GM18520 (cell line): ENCODE results near the gene C1GALT1.
A peak's percentile ranks its signal among the peaks of the same experiment; 100 is the strongest.
"Not testable (repeated sequence)": the region's sequence is repeated elsewhere in the genome, so short reads cannot be mapped to it uniquely, and the experiment has no call there.

Experiments used
- ATAC-seq: cut with Tn5 transposase; IDR thresholded peaks from one replicate; pipeline ENCODE4 v1.9.1; 2021; ENCODE audit not compliant: unreplicated experiment

Gene C1GALT1

DNA sequence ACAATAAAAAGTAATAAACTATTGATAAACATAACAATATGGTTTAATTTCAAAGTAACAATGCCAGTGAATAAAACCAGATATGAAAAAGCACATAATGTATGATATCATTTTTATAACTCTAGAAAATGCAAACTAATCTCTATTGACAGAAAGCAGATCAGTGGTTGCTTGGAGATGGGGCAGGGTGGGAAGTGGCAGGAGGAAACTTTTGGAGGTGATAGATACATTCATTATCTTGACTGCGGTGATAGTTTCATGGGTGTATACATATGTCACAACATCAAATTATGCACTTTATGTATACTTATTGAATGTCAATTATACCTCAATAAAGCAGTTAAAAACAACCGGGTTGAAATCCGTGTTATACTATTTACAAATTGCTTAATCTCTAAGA lies 16.0 kb upstream of the C1GALT1 start:
- ATAC-seq = no peak

DNA sequence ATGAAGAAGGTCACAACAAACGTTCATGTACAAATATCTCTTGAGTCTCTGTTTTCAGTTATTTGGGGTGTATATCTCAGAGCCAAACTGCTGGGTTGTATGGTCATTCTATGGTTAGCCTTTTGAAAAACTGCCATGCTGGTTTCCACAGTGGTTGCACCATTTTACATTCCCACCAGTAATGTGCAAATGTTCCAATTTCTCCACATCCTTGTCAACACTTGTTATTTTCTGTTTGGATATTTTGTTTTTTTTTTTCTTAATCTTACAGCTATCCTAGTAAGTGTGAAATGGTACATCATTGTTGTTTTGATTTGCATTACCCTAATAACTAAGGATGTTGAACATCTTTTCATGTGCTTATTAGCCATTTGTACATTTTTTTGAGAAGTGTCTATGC lies 13.0 kb upstream of the C1GALT1 start:
- no peak for ATAC-seq

DNA sequence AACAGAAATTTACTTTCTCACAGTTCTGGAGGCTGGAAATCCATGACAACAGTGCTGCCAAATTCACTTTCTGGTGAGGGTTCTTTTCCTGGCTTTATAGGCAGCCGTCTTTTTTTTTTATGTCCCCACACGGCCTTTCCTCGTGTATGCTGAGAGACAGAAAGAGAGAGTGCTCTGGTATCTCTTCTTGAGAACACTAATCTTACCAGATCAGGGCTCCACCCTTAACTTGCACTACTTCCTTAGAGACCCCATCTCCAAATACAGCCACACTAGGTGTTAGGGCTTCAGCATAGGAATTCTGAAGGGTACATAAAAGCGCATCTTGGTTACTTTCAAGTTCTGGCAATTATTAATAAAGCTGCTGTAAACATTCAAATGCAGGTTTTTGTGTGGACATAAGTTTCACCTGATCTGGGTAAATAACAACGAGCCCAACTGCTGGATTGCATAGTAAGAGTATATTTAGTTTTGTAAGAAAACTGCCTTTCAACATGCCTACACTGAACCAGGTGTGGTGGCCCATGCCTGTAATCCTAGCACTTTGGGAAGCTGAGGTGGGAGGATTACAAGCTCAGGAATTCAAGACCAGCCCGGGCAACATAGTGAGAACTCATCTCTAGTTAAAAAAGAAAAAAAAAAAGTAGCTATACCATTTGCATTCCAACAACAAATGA lies 8.2 kb upstream of the C1GALT1 start:
- no peak for ATAC-seq

DNA sequence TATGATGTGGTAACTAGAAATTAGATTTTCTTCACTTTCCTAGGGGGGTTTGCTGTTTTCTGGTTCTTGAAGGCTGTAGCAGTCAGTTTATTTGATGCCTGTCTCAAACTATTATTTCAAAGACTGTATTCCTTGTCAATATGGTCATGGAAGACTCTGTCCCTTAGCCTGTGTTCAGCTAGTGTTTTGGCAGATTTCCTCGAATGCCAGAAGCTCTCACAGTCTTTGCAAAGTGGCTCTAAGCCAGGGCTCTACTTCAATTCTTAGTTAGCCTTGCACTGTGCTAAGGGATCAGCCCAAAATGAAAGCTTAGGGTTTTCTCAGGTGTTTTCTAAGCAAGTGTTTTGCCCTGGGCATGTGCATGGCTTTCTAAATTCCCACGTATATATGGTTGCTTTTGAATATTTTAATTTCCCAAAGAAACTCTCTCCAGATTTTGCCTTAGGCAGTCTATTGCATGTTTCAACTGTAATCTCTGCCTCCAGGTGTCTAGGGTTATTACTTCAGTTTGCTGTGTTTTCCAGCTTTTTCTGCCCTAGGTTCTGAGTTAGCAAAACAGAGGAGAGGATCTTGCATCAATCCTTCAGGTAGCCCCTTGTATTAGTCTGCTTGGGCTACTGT lies 7.2 kb upstream of the C1GALT1 start:
- no peak for ATAC-seq

DNA sequence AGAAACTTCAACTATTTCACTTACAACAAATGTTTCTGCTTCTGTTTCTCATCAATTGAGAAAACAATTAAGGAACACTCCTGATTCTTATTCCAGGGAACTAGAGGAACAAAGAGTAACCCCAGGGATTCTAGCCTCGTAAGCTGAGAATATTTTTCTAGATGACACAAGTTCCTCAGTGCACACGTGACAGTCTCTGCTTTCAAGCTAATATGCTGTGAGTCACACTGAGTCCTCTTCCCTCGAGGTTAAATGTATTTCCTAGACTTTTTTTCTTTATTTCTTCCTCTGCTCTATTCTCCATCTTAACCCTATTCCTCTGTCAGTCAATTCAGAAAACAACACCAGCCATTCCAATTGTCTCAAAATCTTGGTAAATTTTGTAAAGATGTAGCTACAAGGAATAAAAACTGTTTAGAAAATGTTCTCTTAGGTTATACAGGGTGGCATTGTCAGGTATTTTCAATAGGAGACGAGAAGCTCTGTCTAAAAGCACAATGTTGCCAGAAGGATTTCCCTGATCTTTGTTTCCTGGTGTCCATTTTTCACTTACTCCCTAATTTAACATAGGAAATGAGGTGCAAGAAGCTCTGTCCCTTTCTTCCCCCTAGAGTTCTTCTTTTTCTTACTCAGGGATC lies 5.8 kb upstream of the C1GALT1 start:
- ATAC-seq = no peak

DNA sequence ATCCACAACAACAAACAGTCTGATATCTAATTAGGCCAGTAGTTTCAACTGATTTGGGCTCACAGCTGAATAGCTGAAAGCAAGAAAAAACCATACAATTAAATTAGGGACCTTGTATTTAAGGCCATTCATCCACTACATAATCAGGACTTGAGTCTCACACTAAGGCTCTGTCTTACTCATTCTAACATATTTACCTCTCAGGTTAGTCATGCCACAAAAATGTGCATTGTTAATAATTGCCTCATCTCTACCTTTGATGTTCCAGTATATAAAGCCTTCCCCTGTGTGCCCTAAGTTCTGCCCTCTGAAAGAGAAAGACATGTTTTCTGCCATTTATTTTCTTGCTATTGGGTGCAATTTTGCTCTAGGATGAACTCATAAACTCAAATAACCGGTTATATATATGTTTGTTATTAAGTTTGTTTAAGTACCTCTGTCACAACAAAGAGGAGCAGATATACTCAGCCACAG lies 5.3 kb upstream of the C1GALT1 start:
- no peak for ATAC-seq

DNA sequence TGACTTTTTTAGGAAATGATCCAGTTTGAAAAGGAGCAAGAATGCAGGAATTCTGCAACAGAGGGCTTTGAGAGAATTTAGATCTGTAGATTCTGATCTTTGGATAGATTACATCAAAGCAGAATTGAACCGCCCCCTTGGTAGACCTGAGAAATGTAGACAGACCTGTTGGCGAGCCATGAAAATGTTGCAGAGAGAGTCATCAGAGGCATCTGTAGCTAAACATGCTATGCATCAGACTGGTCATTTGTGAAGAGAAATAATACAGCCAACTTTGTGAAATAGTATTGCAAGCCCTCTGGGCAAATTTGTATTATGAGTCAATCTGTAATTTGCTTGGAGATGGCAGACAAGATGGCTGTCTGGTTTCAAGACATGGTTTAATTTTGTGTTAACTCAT lies 4.3 kb upstream of the C1GALT1 start:
- no peak for ATAC-seq

DNA sequence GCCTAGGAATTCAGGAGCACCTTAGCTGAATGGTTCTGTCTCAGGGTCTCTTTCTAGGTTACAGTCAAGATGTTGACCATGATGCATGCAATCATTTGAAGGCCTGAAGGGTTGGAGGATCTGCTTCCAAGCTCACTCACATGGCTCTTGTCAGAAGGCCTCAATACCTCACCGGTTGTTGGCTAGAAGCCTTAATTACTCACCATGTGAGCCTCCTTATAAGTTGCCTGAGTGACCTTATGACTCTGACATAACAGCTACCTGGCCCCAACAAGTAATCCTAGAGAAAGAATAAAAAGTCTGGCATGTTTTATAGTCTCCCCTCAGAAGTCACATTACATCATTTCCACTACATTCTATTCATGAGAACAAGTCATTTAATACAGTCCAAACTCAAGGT lies 3.4 kb upstream of the C1GALT1 start:
- ATAC-seq = no peak

DNA sequence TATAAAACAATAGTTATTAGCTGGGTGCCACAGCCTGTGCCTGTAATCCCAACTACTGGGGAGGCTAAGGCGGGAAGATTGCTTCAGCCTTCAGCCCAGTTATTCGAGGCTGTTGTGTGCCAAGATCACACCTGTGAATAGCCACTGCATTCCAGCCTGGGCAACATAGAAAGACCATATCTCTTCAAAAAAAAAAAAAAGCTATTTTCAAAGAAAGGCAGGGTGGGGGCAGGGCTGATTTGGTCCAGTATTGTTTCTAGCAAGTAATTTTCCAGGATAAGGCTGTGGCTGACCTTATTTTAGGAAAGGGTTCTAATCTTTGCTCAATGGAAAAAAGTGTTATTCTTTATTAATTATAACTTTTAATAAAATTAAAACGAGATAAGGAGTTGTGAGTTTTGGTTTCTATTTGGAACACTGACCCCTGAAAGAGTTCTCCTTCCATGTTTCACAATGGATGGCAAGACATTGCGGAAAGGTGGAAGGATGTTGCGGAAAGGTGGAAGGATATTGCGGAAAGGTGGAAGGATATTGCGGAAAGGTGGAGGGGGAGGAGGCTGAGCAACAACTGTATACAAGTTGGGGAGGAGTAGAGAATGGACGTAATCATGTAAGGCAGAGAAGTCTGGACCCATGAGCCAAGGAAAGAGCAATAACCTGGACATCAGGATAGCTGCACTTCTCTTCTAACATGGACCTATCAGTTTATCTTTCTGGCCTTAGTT lies 1.5 kb upstream of the C1GALT1 start:
- ATAC-seq = no peak

DNA sequence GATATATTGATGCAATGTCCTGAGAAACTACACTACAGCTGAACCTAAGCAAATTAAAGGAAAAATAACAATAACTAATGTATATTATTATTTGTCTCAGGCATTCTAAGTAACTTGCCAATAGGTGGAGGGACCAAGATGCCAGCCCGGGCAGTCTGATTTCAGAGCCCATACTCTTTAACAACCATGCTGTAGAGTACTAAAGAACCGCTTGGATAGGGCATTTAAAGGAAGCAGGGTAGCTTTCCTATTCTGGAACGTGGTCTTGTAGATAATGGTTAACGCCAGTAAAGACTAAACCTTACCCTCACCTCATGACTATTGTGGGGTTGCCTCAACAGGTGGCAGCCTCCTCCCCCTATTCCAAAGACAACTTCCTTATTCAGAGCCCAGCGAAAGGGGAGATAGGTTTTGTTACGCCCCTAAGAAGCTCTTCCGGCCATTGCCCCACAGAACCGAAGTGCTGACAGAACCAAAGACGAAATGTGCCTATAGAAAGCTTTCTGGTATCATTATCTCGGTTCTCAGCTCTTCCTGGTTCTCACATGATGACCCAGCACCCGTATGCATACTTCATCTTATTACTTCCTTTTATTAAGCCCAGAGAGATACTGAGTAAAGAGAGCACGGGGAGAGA lies 707 bp upstream of the C1GALT1 start:
- ATAC-seq = peak; percentile 13

DNA sequence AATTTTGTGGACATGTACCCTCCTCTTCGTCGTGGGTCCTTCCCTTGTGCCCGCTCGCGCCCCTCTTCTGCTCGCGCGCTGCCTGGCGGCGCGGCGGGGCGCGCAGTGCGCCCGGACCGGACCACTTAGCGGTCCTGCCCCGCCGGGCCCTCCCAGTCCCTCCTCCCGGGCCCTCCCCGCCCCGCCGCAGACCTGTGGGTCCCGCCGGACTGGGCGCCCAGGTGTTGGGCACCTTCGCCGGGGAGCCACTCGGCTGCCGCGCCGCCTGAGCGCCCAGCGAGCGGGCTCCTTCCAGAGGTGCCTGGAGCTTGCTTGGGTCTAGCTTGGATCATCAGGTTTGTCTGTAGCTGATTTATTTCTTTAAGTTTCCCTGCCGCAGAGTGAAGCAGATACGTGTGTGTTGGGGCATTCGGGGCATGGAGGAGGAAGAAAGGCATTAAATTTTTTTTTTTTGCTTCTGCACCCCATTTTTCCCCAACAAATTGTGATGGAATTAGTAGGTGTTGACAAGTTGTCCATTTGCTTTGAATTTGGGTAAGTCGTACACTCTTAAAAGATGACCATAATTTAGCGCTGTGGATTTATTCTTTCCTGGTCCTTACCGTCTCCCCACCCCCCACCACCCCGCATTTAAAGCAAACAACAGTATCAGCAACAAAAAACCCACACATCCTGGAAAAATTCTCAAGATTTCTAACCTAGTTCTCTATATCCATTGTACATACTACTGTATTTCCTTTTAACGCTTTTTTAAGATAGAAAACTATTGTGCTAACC lies 905 bp downstream of the C1GALT1 start:
- peak; percentile 18 for ATAC-seq

DNA sequence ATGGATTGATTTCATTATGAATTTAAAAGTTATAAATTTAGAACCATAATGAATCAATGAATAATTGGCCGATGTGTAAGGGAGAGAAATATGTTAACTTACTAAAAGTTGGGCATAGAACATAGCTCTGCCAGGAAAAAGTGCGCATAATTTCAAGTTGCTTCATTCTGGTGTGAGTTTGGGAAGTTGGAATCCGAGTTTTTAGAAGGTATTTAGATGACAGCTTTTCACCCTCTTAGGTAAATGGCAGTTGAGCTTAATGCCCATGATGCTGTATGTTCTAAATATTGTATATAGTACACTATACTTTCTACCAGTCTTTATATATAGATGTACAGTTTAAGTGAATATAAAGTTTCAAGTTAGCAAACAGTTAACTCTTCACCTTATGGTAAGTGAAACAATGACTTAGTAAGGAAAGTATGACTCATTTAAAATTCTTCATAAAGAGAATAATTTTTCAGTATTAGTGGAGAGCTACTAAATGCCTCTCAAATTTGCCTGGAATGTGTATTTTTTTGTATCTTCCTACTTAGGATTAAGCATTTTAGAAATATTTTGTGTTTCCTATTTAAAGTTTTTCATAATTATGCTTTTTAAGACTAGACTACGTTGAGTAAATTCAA lies 1.6 kb downstream of the C1GALT1 start:
- ATAC-seq = no peak

DNA sequence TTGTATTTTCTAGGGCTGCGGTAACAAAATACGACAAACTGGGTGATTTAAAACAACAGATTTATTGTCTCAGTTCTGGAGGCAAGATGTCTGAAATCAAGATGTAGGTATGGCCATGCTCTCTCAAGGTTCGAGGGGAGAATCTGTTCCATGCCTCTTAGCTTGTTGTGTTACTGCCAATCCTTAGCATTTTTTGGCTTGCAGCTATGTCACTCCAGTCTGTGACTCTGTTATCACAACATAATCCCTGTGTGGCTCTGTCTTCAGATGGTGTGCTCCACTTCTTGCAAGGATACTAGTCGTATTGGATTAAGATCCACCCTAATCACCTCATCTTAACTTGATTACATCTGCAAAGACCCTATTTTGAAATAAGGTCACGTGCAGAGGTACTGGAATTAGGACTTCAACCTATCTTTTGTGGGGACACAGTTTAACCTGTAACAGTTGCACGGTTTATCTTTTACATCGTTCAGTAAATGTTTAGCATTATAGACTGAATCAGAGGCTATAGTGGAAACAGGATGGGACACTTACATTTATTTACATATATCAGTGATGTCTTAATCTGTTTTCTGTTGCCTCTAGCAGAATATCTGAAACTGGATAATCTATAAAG lies 3.1 kb downstream of the C1GALT1 start:
- ATAC-seq = no peak

DNA sequence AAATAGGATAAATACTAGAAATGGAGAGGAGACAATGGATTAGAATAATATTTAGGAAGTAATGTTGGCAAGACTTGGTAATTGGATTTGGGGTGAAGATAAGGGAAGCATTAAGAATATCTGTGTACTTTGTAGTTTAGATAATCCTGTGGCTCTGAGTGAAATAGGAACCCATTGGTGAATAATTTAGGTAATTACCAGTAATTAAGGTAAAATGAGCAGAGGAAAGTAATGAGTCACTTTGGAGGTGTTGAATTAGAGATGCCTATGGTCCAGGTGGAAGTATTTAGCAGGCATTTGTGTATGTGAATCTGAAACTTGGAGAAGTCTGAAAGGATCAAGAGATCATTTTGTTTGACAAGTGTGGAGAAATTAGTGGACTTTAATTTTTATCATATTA lies 5.7 kb downstream of the C1GALT1 start:
- no peak for ATAC-seq

DNA sequence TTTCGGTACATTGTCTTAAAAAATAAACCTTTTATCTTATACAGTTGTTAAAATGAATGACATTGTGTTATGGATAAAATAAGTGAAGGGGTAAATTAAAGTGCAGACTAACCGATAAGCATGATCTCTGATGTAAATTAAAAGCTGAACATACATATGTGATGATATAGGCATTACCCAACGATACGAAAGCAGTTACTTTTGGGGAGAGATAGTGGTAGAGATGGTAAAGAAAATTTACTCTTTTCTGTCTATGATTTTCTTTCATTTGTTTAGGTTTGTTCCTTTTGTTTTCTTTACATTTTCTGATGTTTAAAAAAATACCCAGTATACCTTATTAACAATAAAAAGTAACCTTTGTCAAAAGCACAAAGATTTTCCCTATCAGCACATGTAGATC lies 6.4 kb downstream of the C1GALT1 start:
- no peak for ATAC-seq

DNA sequence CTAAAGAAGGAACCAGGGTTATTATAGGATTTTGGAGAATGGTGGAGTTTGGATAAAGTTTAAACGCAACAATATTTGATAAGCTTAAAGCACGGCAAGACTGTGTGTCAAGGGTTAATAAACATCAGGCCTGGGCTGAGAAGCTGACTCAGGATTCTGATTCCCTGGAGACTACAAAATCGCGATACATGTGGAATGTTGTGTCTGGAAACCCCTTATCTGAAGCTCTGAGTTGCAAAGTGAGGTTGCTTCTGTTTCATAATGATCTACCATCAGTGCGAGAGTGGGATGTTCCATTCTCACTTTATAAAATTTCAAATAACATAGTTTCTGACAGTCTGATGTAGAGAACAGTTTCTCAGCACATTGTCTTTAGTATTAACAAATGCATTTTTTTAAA lies 7.8 kb downstream of the C1GALT1 start:
- no peak for ATAC-seq

DNA sequence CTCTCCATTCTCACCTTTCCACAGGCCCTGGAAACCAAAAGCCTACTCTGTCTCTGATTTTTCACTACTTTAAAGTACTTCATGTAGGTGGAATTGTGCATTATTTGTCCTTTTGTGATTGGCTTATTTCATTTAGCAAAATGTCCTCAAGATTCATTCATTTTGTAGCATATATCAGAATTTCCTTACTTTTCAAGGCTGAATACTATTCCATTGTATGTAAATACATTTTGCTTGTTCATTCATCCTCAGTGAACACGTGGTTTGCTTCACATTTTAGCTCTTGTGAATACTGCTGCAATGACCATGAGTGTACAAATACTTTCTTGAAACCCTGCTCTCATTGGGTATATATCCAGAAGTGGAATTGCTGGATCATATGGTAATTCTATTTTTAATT lies 8.8 kb downstream of the C1GALT1 start:
- no peak for ATAC-seq

DNA sequence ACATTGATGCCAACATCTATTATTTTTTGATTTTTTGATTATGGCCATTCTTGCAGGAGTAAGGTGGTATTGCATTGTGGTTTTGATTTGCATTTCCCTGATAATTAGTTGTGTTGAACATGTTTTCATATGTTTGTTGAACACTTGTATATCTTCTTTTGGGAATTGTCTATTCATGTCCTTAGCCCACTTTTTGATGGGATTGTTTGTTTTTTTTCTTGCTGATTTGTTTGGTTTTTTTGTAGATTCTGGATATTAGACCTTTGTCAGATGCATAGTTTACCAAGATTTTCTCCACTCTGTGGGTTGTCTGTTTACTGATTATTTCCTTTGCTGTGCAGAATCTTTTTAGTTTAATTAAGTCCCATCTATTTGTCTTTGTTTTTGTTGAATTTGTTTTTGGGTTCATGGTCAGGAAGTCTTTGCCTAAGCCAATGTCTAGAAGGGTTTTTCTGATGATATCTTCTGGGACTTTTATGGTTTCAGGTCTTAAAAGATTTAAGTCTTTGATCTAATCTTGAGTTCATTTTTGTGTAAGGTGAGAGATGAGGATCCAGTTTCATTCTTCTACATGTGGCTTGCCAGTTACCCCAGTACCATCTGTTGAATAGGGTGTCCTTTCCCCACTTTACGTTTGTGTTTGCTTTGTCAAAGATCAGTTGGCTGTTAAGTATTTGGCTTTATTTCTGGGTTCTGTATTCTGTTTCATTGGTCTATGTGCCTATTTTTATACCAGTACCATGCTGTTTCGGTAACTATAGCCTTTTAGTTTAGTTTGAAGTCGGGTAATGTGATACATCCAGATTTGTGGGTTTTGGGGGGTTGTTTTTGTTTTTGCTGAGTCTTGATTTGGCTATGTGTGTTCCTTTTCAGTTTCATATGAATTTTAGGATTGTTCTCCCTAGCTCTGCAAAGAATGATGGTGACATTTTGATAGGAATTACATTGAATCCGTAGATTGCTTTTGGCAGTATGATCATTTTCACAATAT lies 10.7 kb downstream of the C1GALT1 start:
- not testable (repeated sequence) for ATAC-seq
